GM12864 (cell line): ENCODE results near the gene TNFSF11.

Source experiments
- DNase-seq: peaks from one replicate; pipeline ENCODE4 v3.0.0-alpha.2; 2011; ENCODE audit warnings: low read depth
- H3K4me3 ChIP-seq: 2 replicates; pipeline ENCODE4 v1.5.1; 2011; ENCODE audit warnings: mild to moderate bottlenecking, low read depth, low read length, control low read depth
- CTCF ChIP-seq: IDR thresholded peaks from 2 replicates; pipeline ENCODE4 v1.5.1; 2011; ENCODE audit warnings: low read depth, mild to moderate bottlenecking, moderate library complexity, low read length, control low read depth, inconsistent platforms; ENCODE audit errors: missing control alignments

Gene TNFSF11

GRCh38 chr13:42561752-42562467 is 12.0 kb upstream of the TNFSF11 start:
- H3K4me3 ChIP-seq: no peak overlapping the region
- no peak for TF ChIP-seq CTCF
- DNase-seq: no peak

GRCh38 chr13:42567906-42568305 is 6.0 kb upstream of the TNFSF11 start:
- no peak for DNase-seq
- TF ChIP-seq CTCF: no peak
- H3K4me3 ChIP-seq: no peak overlapping the region

GRCh38 chr13:42569576-42570344 is 4.2 kb upstream of the TNFSF11 start:
- no peak overlapping the region for H3K4me3 ChIP-seq
- TF ChIP-seq CTCF: no peak
- DNase-seq: no peak

- no peak for TF ChIP-seq CTCF
- no peak overlapping the region for H3K4me3 ChIP-seq
These were observed 2.1 kb upstream of the TNFSF11 start for GRCh38 chr13:42571895-42572294.

GRCh38 chr13:42574435-42575311 is 721 bp downstream of the TNFSF11 start:
- H3K4me3 ChIP-seq: peak overlapping the region; percentile 67
- peak; percentile 49 for DNase-seq
- TF ChIP-seq CTCF: no peak

More at GRCh38 chr13:42571895-42572294, 2.1 kb upstream of the TNFSF11 start:
- DNase-seq: no peak

- peak overlapping the region; percentile 67 for H3K4me3 ChIP-seq
These were observed 2.0 kb downstream of the TNFSF11 start for GRCh38 chr13:42575938-42576337.

More at GRCh38 chr13:42575938-42576337, 2.0 kb downstream of the TNFSF11 start:
- no peak for TF ChIP-seq CTCF
- no peak for DNase-seq
